ENCODE results near the gene NACC1. TPM values are rescaled to one million over a fixed set of nuclear protein-coding genes. Genes with fewer than 3 reads are reported as not detected.
"Not testable (repeated sequence)": the region's sequence is repeated elsewhere in the genome, so short reads cannot be mapped to it uniquely, and the experiment has no call there.

The NACC1 gene
- total RNA-seq, 1 donor from 2014 or later, result 68.6 TPM

GRCh38 chr19:13181747-13182388, 63.8 kb downstream of the NACC1 start:
- Mint-ChIP-seq H3K4me1 (ENCODE audit: low read depth, unreplicated experiment) (peaks cover 3% of the 10 kb centered on the region), H3K9me3 (ENCODE audit: unreplicated experiment) (peaks cover 2% of the 10 kb centered on the region), H3K36me3 (ENCODE audit: unreplicated experiment) (no peaks in the 10 kb centered on the region), H3K4me3 (ENCODE audit: unreplicated experiment) (no peak overlapping the region), H3K27me3 (ENCODE audit: unreplicated experiment) (no peaks in the 10 kb centered on the region), H3K27ac (ENCODE audit: unreplicated experiment) (no peak overlapping the region)
- no peak for DNase-seq
- TF ChIP-seq CTCF (IDR thresholded peaks at IDR 0.05; ENCODE audit: partially characterized antibody, unreplicated experiment), result no peak

GRCh38 chr19:13184926-13185325, 66.9 kb downstream of the NACC1 start:
- not testable (repeated sequence) for H3K36me3 Mint-ChIP-seq (ENCODE audit: unreplicated experiment); H3K27ac Mint-ChIP-seq (ENCODE audit: unreplicated experiment); H3K4me3 Mint-ChIP-seq (ENCODE audit: unreplicated experiment); H3K9me3 Mint-ChIP-seq (ENCODE audit: unreplicated experiment); H3K4me1 Mint-ChIP-seq (ENCODE audit: low read depth, unreplicated experiment); H3K27me3 Mint-ChIP-seq (ENCODE audit: unreplicated experiment); DNase-seq

DNA sequence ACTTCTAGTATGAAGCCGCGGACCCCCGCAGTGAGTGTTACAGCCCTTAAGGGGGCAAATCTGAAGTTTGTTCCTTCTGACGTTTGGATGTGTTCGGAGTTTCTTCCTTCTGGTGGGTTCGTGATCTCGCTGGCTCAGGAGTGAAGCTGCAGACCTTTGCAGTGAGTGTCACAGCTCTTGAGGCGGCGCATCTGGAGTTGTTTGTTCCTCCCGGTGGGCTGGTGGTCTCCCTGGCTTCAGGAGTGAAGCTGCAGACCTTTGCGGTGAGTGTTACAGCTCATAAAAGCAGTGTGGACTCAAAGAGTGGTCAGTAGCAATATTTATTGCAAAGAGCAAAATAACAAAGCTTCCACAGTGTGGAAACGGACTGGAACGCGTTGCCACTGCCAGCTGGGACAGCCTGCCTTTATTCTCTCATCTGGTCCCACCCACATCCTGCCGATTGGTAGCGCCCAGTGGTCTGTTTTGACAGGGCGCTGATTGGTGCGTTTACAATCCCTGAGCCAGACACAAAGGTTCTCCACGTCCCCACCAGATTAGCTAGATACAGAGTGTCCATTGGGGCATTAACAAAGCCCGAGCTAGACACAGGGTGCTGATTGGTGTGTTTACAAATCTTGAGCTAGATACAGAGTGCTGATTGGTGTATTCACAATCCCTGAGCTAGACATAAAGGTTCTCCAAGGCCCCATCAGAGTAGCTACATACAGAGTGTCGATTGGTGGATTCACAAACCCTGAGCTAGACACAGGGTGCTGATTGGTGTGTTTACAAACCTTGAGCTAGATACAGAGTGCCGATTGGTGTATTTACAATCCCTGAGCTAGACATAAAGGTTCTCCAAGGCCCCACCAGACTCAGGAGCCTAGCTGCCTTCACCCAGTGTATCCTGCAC, 67.9 kb downstream of the NACC1 start:
- H3K4me3 Mint-ChIP-seq (ENCODE audit: unreplicated experiment); H3K27ac Mint-ChIP-seq (ENCODE audit: unreplicated experiment); H3K4me1 Mint-ChIP-seq (ENCODE audit: low read depth, unreplicated experiment); DNase-seq; H3K36me3 Mint-ChIP-seq (ENCODE audit: unreplicated experiment); H3K27me3 Mint-ChIP-seq (ENCODE audit: unreplicated experiment); H3K9me3 Mint-ChIP-seq (ENCODE audit: unreplicated experiment): not testable (repeated sequence)

- not testable (repeated sequence) for H3K9me3 Mint-ChIP-seq (ENCODE audit: unreplicated experiment); H3K4me1 Mint-ChIP-seq (ENCODE audit: low read depth, unreplicated experiment); H3K27me3 Mint-ChIP-seq (ENCODE audit: unreplicated experiment); DNase-seq; H3K27ac Mint-ChIP-seq (ENCODE audit: unreplicated experiment); H3K4me3 Mint-ChIP-seq (ENCODE audit: unreplicated experiment); H3K36me3 Mint-ChIP-seq (ENCODE audit: unreplicated experiment)
These were observed 68.6 kb downstream of the NACC1 start for GRCh38 chr19:13186688-13187087.

DNA sequence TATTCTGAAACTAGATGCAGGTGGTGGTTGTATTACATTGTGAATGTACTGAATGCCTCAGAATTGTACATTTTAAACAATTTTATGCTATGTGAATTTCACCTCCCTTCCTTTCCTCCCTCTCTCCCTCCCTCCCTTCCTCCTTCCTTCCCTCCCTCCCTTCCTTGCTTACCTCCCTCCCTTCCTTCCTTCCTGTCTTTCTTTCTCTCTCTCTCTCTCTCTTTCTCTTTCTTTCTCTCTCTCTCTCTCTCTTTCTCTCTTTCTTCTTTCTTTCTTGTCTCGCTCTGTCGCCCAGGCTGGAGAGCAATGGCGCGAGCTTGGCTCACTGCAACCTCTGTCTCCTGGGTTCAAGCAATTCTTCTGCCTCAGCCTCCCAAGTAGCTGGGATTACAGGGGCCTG, 69.4 kb downstream of the NACC1 start:
- H3K36me3 Mint-ChIP-seq (ENCODE audit: unreplicated experiment), result no peaks in the 10 kb centered on the region
- no peaks in the 10 kb centered on the region for H3K4me1 Mint-ChIP-seq (ENCODE audit: low read depth, unreplicated experiment)
- no peak for TF ChIP-seq CTCF (IDR thresholded peaks at IDR 0.05; ENCODE audit: partially characterized antibody, unreplicated experiment)
- no peak for DNase-seq
- H3K27me3 Mint-ChIP-seq (ENCODE audit: unreplicated experiment), result peaks cover 2% of the 10 kb centered on the region
- no peak overlapping the region for H3K27ac Mint-ChIP-seq (ENCODE audit: unreplicated experiment)
- no peaks in the 10 kb centered on the region for H3K9me3 Mint-ChIP-seq (ENCODE audit: unreplicated experiment)
- no peak overlapping the region for H3K4me3 Mint-ChIP-seq (ENCODE audit: unreplicated experiment)

GRCh38 chr19:13189600-13189999, 71.5 kb downstream of the NACC1 start:
- Mint-ChIP-seq H3K4me1 (ENCODE audit: low read depth, unreplicated experiment) (no peaks in the 10 kb centered on the region), H3K9me3 (ENCODE audit: unreplicated experiment) (no peaks in the 10 kb centered on the region), H3K36me3 (ENCODE audit: unreplicated experiment) (no peaks in the 10 kb centered on the region), H3K27ac (ENCODE audit: unreplicated experiment) (no peak overlapping the region), H3K27me3 (ENCODE audit: unreplicated experiment) (peaks cover 2% of the 10 kb centered on the region), H3K4me3 (ENCODE audit: unreplicated experiment) (no peak overlapping the region)
- no peak for TF ChIP-seq CTCF (IDR thresholded peaks at IDR 0.05; ENCODE audit: partially characterized antibody, unreplicated experiment)
- DNase-seq, result no peak

Other genes starting within 250 kb of the NACC1 start
- gene DNASE2, start 236.8 kb upstream of the NACC1 start, total RNA-seq (ENCODE audit: unreplicated experiment), result 7.9 TPM
- not detected for gene KLF1, start 231.1 kb upstream of the NACC1 start, total RNA-seq (ENCODE audit: unreplicated experiment)
- 34.2 TPM for gene GCDH, start 227.1 kb upstream of the NACC1 start, total RNA-seq (ENCODE audit: unreplicated experiment)
- gene SYCE2, start 199.0 kb upstream of the NACC1 start, total RNA-seq (ENCODE audit: unreplicated experiment), result 0.59 TPM
- 71.6 TPM for gene FARSA, start 184.6 kb upstream of the NACC1 start, total RNA-seq (ENCODE audit: unreplicated experiment)
- gene CALR, start 179.7 kb upstream of the NACC1 start, total RNA-seq (ENCODE audit: unreplicated experiment), result 543 TPM
- 62.1 TPM for gene RAD23A, start 172.4 kb upstream of the NACC1 start, total RNA-seq (ENCODE audit: unreplicated experiment)
- 28.8 TPM for gene GADD45GIP1, start 161.0 kb upstream of the NACC1 start, total RNA-seq (ENCODE audit: unreplicated experiment)
- 0.44 TPM for gene DAND5, start 148.7 kb upstream of the NACC1 start, total RNA-seq (ENCODE audit: unreplicated experiment)
- gene NFIX, start 122.8 kb upstream of the NACC1 start, total RNA-seq (ENCODE audit: unreplicated experiment), result 2.4 TPM
- 1.3 TPM for gene LYL1, start 15.4 kb upstream of the NACC1 start, total RNA-seq (ENCODE audit: unreplicated experiment)
- gene TRMT1, start 1.5 kb upstream of the NACC1 start, total RNA-seq (ENCODE audit: unreplicated experiment), result 29.2 TPM
- gene STX10, start 32.1 kb downstream of the NACC1 start, total RNA-seq (ENCODE audit: unreplicated experiment), result 17.2 TPM
- 109 TPM for gene IER2, start 32.1 kb downstream of the NACC1 start, total RNA-seq (ENCODE audit: unreplicated experiment)

Data from glutamatergic neuron (in vitro differentiated cells).